Ammon's horn (tissue), 1 donor: ENCODE results near the gene DOCK7.
A peak's percentile ranks its signal among the peaks of the same experiment; 100 is the strongest.
"Not testable (repeated sequence)": the region's sequence is repeated elsewhere in the genome, so short reads cannot be mapped to it uniquely, and the experiment has no call there.

ENCODE experiments used
- DNase-seq: peaks from one replicate; pipeline ENCODE4 v3.0.0-alpha.2; 2016; ENCODE audit warnings: low spot score

Gene DOCK7

GRCh38 chr1:62530516-62531154 is 157.6 kb downstream of the DOCK7 start:
- DNase-seq, result peak; percentile 77

DNA sequence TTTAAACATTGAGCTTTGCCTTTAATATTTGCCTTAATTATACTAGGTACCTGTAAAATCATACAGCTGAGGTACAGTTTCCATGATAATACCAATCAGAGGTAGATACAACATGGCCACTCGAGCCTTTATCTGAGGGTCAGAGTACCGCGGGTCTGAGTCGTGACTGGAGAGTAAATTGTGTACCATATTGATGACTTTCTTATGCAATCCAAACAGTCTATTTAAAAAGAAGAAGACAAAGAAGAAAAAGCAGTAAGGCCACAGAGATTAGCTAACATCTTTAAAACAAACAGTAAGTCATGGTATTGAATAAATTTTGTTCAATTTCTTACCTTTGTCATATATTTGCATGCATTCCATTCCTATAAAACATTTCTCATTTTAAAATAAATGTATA is 159.0 kb downstream of the DOCK7 start:
- DNase-seq, result no peak

DNA sequence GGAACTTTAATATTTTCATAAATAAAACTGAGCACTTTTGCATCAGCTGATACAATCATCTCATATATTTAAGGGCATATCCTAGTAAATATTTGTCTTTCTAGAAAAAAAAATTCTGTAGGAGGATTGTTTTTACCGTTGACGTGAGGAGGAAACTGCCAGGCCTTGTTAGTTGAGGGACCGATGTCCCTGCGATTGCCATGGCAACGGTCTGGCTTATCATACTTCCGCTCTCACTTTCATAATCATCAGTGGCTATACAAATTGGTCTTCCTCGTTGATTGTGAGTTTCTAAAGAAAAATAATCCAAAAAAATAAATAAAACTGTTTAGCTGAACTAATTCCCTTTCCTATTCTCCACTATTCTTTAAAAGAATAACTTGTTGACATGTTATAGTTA is 160.2 kb downstream of the DOCK7 start:
- DNase-seq, result no peak

GRCh38 chr1:62527346-62527745 is 160.8 kb downstream of the DOCK7 start:
- DNase-seq, result not testable (repeated sequence)

DNA sequence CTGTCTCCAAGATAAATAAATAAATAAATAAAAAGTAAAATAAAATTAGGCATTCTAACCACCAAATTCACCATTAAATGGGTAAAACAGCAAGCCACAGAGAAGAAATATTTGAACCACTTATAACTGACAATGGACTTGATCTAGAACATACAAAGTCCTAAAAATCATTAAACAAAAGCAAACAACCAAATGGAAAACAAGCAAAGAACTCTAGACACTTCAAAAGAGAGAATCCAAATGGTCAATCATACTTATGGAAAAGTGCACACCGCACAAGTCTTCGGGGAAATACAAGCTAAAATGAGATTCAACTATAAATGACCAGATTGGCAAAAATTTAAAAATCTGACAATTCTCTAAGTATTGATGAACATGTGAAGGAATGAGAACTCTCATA is 164.3 kb downstream of the DOCK7 start:
- DNase-seq, result no peak

DNA sequence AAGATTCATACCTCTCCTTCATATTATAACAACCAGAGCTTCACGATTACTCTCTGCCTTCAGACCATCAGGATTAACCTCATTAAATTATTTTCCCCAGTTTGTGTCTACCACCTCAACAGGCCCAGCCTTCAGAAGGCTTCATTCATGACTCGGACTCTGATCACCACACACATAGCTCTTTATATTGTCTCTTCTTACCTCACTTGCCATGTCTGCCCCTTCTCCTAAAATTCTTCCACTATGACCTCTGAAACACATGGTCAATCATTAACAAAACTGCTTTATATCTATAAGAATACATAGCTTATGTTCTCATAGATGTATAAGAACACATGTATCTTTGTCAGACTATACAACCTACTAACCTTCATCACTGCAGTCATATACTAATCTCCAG is 171.6 kb downstream of the DOCK7 start:
- DNase-seq, result no peak

DNA sequence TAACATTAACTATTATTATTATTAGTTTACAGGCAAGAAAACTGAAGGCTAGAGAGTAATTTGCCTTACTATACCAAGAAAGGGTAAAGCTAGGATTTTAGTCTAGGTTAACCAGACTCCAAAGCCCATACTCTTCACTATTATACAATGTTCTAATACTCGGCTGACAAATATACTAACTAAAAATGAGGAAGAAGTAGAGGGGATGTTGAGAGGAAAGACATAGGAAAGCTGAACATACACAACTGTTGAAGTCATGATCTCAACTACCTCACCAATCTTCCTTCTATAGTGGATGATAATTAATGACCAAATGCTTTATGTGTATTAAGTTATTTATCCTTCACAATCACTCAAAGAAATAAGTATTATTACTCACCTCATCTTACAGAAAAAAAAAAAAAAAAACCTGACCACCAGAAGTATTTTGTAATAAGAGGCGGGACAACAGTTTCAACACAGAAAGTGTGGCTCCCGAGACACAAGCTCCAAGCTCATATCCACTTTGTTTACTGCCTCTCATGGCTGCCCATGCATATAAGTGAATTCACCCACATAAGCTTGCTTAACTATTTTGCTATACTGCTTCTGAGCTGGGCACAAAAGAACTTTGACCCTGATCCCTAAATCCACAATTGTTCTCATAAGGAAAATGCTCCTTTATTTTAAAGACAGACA is 173.3 kb downstream of the DOCK7 start:
- no peak for DNase-seq

DNA sequence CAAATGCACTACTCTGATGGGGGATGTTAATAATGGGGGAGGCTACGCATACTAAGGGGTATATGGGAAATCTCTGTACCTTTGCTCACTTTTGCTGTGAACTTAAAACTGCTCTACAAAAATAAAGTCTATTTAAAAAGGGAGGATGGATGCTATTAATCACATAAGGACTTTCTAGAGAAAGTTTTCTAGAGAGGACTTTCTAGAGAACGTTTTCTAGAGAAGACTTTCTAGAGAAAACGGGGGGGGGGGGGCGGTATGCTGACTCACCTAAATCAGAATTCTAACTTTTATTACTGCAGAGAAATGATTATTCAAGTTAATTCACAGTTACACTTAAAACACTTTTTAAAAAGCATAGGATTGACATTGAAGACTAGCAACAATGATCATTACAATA is 175.2 kb downstream of the DOCK7 start:
- DNase-seq, result no peak

- no peak for DNase-seq
These were observed 179.2 kb downstream of the DOCK7 start for GRCh38 chr1:62509028-62509427.

DNA sequence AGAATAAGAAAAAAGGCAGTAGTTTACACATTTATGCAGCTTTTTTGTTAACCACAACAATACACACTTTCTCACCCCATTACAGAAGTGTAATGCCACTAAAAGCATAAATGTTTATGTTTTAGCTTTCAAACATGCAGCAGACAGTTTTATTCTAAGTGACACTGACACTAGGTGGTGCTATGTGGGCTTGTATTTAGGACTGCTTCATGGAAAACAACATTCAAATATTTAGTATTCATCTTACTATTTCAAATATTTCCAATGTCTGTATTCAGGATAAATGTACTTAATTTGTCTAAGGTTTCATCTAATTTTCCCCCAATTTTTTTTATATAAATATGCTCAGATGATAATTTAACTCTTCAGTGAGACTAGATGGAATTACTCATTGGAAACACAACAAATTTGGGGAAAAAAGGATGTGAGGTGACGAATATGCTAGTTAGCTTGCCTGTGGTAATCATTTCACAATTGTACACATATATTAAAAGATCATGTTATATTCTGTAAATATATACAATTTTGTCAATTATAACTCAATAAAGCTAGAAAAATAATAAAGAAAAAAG is 179.9 kb downstream of the DOCK7 start:
- peak; percentile 61 for DNase-seq

GRCh38 chr1:62500210-62500609 is 188.0 kb downstream of the DOCK7 start:
- DNase-seq, result no peak

DNA sequence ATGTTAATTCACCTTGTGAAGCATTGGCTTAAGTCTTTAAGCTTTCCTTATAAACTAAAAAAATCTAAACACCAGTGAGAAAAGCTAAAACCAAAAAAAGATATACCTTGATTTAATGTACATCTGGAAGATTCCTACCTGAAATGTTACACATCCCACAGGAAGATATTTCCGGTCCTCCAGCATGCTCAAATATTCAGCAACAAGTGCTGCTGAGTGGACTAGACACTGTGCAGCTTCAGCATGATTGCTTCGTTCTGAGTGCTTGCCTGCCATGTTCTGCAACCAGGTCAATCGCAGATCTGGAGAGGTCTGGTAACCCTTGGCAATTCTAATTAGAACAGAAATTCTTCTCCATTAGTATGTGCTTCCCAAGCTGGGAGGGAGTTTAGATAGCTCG is 194.0 kb downstream of the DOCK7 start:
- no peak for DNase-seq

GRCh38 chr1:62493656-62494055 is 194.5 kb downstream of the DOCK7 start:
- DNase-seq, result no peak

DNA sequence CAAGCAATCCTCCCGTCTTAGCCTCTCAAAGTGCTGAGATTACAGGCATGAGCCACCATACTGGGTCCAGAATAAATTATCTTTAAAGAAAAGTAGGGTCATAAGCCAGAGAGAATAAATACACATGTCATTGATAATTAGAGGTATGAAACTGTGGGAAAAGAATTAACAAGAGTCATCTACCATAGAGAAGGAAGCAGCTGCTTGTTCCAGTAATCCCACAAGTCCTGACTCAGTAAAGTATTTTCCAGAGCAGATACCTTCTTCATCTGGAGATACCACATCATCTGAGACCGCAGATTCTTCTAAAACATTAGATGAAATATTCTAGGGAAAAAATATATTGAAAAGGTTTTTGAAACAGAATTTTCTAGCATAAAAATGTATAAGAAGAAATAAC is 195.7 kb downstream of the DOCK7 start:
- DNase-seq, result no peak

- no peak for DNase-seq
These were observed 200.2 kb downstream of the DOCK7 start for GRCh38 chr1:62487956-62488355.

GRCh38 chr1:62484824-62485468 is 203.2 kb downstream of the DOCK7 start:
- DNase-seq, result no peak

- no peak for DNase-seq
These were observed 206.5 kb downstream of the DOCK7 start for GRCh38 chr1:62481681-62482080.

- no peak for DNase-seq
These were observed 211.5 kb downstream of the DOCK7 start for GRCh38 chr1:62476525-62477219.

- no peak for DNase-seq
These were observed 221.1 kb downstream of the DOCK7 start for GRCh38 chr1:62467092-62467491.

GRCh38 chr1:62462370-62462769 is 225.8 kb downstream of the DOCK7 start:
- DNase-seq, result no peak

DNA sequence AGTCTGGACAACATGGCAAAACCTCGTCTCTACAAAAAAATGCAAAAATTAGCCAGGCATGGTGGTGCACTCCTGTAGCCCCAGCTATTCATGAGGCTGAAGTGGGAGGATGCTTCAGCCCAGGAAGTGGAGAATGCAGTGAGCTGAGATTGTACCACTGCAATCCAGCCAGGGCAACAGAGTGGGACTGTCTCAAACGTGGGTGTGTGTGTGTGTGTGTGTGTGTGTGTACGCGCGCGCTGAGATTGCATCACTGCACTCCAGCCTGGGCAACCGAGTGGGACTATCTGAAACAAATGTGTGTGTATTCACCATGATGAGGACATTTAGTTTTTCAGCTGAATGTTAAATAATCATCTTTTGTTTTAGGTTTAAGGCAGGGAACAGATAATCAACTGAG is 230.2 kb downstream of the DOCK7 start:
- DNase-seq, result peak; percentile 25

- DNase-seq, result no peak
These were observed 235.2 kb downstream of the DOCK7 start for GRCh38 chr1:62452951-62453350.

DNA sequence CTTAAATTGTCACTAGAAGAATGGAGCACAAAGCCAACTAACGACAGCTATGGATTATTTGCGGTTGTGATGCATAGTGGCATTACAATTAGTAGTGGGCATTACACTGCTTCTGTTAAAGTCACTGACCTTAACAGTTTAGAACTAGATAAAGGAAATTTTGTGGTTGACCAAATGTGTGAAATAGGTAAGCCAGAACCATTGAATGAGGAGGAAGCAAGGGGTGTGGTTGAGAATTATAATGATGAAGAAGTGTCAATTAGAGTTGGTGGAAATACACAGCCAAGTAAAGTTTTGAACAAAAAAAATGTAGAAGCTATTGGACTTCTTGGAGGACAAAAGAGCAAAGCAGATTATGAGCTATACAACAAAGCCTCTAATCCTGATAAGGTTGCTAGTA is 237.9 kb downstream of the DOCK7 start:
- DNase-seq, result no peak
